ENCODE measurements around the gene SEPTIN11. TPM values are rescaled to one million over a fixed set of nuclear protein-coding genes. Genes with fewer than 3 reads are reported as not detected.
"Not testable (repeated sequence)": the region's sequence is repeated elsewhere in the genome, so short reads cannot be mapped to it uniquely, and the experiment has no call there.

Gene SEPTIN11
- polyA plus RNA-seq, 1 donor (not counting 4 experiments of a cell fraction or from before 2014, with no cell fraction given), result 99.3 TPM

- Histone ChIP-seq H3K27ac (ENCODE audit: control insufficient read depth, insufficient read depth, low read length) (no peak overlapping the region), H3K9me1 (ENCODE audit: control insufficient read depth, extremely low read depth, insufficient read depth, low read length) (no peaks in the 10 kb centered on the region), H3K9me3 (ENCODE audit: control insufficient read depth, low read depth, low read length) (no peaks in the 10 kb centered on the region), H2AFZ (ENCODE audit: control insufficient read depth, low read length) (no peak overlapping the region), H3K27me3 (ENCODE audit: control insufficient read depth, extremely low read depth, insufficient read depth, low read length) (no peaks in the 10 kb centered on the region), H3K4me1 (ENCODE audit: control insufficient read depth, extremely low read depth, insufficient read depth, low read length) (no peaks in the 10 kb centered on the region), H3K79me2 (ENCODE audit: control insufficient read depth, insufficient read depth, low read length) (peaks cover 56% of the 10 kb centered on the region), H4K20me1 (ENCODE audit: control insufficient read depth, extremely low read depth, insufficient read depth, low read length) (no peaks in the 10 kb centered on the region), H3K4me3 (ENCODE audit: control insufficient read depth in 2 of 3, extremely low read depth in 1 of 3, insufficient read depth in 2 of 3, low read depth in 1 of 3, low read length in 3 of 3) (no peak overlapping the region), H3K4me2 (ENCODE audit: control insufficient read depth, extremely low read depth, insufficient read depth, low read depth, low read length) (no peak overlapping the region), H3K36me3 (ENCODE audit: control insufficient read depth in 2 of 2, extremely low read depth in 1 of 2, insufficient read depth in 2 of 2, low read length in 2 of 2) (peaks cover 0 to 2% of the 10 kb centered on the region in 2 experiments), H3K9ac (ENCODE audit: control insufficient read depth, extremely low read depth, insufficient read depth, low read length) (no peak overlapping the region)
- DNase-seq (ENCODE audit: low read depth, low spot score), result no peak
- TF ChIP-seq CTCF (optimal IDR thresholded peaks at IDR 0.05 in 1 of 3, IDR thresholded peaks at IDR 0.05 in 1 of 3, conservative IDR thresholded peaks at IDR 0.05 in 1 of 3; ENCODE audit: extremely low read depth in 1 of 3, insufficient read depth in 2 of 3, low read length in 3 of 3), result no peak
- TF ChIP-seq EZH2 (IDR thresholded peaks at IDR 0.05; ENCODE audit: low read length), result no peak
- FAIRE-seq, result no peak
- dilution Hi-C loops (cut with MboI; ENCODE audit: extremely low pct_ligation_motif_present, low sequenced_read_pairs), result no loop called here
Observed at GRCh38 chr4:76963131-76963750, 13.7 kb downstream of the SEPTIN11 start.

GRCh38 chr4:76963927-76964326, 14.4 kb downstream of the SEPTIN11 start:
- DNase-seq (ENCODE audit: low read depth, low spot score); H2AFZ ChIP-seq (ENCODE audit: control insufficient read depth, low read length); FAIRE-seq; H4K20me1 ChIP-seq (ENCODE audit: control insufficient read depth, extremely low read depth, insufficient read depth, low read length); H3K27me3 ChIP-seq (ENCODE audit: control insufficient read depth, extremely low read depth, insufficient read depth, low read length); H3K27ac ChIP-seq (ENCODE audit: control insufficient read depth, insufficient read depth, low read length); H3K36me3 ChIP-seq (ENCODE audit: control insufficient read depth in 2 of 2, extremely low read depth in 1 of 2, insufficient read depth in 2 of 2, low read length in 2 of 2); H3K9me1 ChIP-seq (ENCODE audit: control insufficient read depth, extremely low read depth, insufficient read depth, low read length); dilution Hi-C loops (cut with MboI; ENCODE audit: extremely low pct_ligation_motif_present, low sequenced_read_pairs); H3K4me3 ChIP-seq (ENCODE audit: control insufficient read depth in 2 of 3, extremely low read depth in 1 of 3, insufficient read depth in 2 of 3, low read depth in 1 of 3, low read length in 3 of 3); H3K9ac ChIP-seq (ENCODE audit: control insufficient read depth, extremely low read depth, insufficient read depth, low read length); H3K4me1 ChIP-seq (ENCODE audit: control insufficient read depth, extremely low read depth, insufficient read depth, low read length); H3K9me3 ChIP-seq (ENCODE audit: control insufficient read depth, low read depth, low read length); H3K4me2 ChIP-seq (ENCODE audit: control insufficient read depth, extremely low read depth, insufficient read depth, low read depth, low read length): not testable (repeated sequence)
- H3K79me2 ChIP-seq (ENCODE audit: control insufficient read depth, insufficient read depth, low read length), result peaks cover 53% of the 10 kb centered on the region

DNA sequence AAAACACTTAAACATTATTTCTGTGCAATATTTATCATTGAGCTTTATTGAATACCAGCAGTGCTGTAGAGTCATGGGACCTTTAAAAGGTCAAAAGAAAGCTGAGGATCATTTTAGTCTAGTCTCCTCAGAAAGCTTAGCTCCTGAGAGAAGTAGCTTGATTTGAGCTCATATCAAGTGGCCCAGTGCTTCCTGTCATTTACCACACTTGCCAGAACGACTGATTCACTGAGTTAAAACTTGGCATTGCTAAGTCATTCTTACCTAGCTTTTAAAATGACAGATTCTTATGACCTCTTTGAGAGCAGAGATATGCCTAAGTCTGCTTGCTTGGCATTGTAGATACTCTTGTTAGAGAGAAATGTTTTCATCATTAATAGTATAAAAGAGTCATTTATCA, 15.2 kb downstream of the SEPTIN11 start:
- no peaks in the 10 kb centered on the region for H3K9me3 ChIP-seq (ENCODE audit: control insufficient read depth, low read depth, low read length)
- TF ChIP-seq CTCF (optimal IDR thresholded peaks at IDR 0.05 in 1 of 3, IDR thresholded peaks at IDR 0.05 in 1 of 3, conservative IDR thresholded peaks at IDR 0.05 in 1 of 3; ENCODE audit: extremely low read depth in 1 of 3, insufficient read depth in 2 of 3, low read length in 3 of 3), result no peak
- TF ChIP-seq EZH2 (IDR thresholded peaks at IDR 0.05; ENCODE audit: low read length), result no peak
- DNase-seq (ENCODE audit: low read depth, low spot score) (no peak), FAIRE-seq (no peak)
- H3K27ac ChIP-seq (ENCODE audit: control insufficient read depth, insufficient read depth, low read length), result no peak overlapping the region
- no peak overlapping the region for H2AFZ ChIP-seq (ENCODE audit: control insufficient read depth, low read length)
- H4K20me1 ChIP-seq (ENCODE audit: control insufficient read depth, extremely low read depth, insufficient read depth, low read length), result no peaks in the 10 kb centered on the region
- no peaks in the 10 kb centered on the region for H3K4me1 ChIP-seq (ENCODE audit: control insufficient read depth, extremely low read depth, insufficient read depth, low read length)
- no peaks in the 10 kb centered on the region for H3K9me1 ChIP-seq (ENCODE audit: control insufficient read depth, extremely low read depth, insufficient read depth, low read length)
- peaks cover 54% of the 10 kb centered on the region for H3K79me2 ChIP-seq (ENCODE audit: control insufficient read depth, insufficient read depth, low read length)
- no peaks in the 10 kb centered on the region for H3K27me3 ChIP-seq (ENCODE audit: control insufficient read depth, extremely low read depth, insufficient read depth, low read length)
- no peak overlapping the region for H3K4me3 ChIP-seq (ENCODE audit: control insufficient read depth in 2 of 3, extremely low read depth in 1 of 3, insufficient read depth in 2 of 3, low read depth in 1 of 3, low read length in 3 of 3)
- no peaks in the 10 kb centered on the region for H3K36me3 ChIP-seq (ENCODE audit: control insufficient read depth in 2 of 2, extremely low read depth in 1 of 2, insufficient read depth in 2 of 2, low read length in 2 of 2)
- H3K9ac ChIP-seq (ENCODE audit: control insufficient read depth, extremely low read depth, insufficient read depth, low read length), result no peak overlapping the region
- dilution Hi-C loops (cut with MboI; ENCODE audit: extremely low pct_ligation_motif_present, low sequenced_read_pairs), result no loop called here
- no peak overlapping the region for H3K4me2 ChIP-seq (ENCODE audit: control insufficient read depth, extremely low read depth, insufficient read depth, low read depth, low read length)

Measured in keratinocyte (primary cell).